GDM1 (cell line): ENCODE results near the gene KCTD17.

Source experiments
- DNase-seq: peaks from one replicate; lab custom pipeline; 2025; lab: John Stamatoyannopoulos, UW

Gene KCTD17

DNA sequence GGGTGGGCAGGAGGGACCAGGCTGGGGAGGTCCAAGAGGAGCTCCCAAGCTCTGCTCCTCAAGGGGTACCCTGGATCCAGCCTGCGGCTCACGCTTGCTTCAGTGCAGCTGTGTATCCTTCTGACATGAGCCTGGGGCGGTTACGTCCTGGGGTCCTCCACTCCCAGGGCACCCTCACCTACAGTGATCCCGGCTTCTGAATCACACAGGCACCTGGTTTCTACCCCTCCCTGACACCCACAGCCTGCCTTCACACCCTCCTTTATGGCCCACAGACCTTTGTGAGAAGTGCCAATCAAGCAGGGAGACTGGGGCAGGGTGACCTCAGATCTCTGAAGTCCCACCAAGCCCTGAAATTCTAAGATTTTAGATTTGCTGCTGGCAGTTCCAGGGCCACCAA, 30.5 kb upstream of the KCTD17 start:
- no peak for DNase-seq

DNA sequence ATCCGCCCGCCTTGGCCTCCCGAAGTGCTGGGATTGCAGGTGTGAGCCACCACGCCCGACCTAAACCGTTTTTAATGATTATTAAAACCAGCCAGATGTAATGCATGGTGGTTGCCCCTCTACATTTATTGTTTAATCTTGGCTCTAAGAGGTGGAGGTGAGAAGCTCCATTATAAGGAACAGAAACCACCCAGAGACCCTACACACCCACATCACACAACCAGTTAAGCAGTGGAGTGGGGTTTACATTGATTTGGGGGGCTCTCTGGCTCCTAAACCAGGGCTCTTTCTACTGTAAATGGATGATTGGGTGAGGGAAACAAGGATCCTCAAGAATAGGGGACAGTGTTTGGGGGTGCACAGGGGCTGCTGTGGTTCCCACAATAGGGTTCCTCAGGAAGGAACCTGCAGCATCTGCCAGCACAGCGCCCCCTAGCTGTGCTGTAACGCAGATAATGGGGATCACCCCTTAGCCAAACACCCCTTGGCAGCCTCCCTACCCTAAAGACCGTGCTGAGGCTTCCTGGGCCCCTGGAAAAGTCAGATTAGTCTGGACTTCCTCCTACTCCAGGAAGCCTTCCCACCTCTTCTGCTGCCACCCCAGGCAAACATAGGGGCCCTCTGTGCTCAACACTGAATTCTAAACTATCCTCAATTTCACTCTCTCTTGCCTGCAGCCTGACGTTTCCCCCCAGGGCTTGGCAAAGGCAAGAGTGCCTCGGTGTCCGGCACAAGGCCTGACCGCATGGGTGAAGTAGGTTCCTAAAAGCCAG, 29.6 kb upstream of the KCTD17 start:
- peak; percentile 31 for DNase-seq

DNA sequence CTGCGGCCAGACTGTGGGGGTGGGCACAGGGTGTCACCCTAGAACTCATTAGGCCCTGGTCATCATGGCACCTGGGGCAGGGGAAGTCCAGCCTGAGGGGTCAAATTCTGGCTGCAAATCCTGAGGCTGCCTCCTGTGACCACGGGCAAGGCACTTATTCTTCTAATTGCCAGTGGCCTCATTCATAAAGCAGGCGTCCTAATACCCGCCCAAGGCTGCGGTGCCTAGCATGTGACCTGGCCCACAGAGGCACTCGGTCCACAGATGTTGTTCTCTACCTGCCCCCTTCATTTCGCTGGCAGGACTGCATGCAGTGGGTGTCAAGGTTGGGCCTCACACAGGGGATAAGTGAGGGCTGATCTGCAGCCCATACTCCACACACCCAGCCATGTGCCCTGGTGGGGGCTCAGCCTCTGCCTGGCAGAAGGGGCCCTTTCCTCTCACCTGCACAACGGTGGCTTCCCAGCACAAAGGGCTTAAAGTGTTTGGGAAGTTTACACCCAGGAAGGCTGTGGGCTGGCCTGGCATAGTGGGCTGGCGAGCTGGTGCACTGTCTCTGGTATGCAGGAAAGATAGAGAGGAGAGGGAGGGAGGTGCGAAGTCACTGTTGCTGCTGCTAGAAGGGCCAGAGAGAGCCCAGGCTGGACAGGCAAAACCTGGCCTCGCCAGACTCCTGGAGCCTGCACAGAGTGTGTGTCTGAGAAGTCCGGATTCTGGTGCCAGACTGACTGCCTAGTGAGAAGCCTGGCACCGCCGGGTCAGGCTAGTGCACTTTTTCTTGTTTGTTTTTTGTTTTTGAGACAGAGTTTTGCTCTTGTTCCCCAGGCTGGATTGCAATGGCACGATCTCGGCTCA, 28.8 kb upstream of the KCTD17 start:
- no peak for DNase-seq

DNA sequence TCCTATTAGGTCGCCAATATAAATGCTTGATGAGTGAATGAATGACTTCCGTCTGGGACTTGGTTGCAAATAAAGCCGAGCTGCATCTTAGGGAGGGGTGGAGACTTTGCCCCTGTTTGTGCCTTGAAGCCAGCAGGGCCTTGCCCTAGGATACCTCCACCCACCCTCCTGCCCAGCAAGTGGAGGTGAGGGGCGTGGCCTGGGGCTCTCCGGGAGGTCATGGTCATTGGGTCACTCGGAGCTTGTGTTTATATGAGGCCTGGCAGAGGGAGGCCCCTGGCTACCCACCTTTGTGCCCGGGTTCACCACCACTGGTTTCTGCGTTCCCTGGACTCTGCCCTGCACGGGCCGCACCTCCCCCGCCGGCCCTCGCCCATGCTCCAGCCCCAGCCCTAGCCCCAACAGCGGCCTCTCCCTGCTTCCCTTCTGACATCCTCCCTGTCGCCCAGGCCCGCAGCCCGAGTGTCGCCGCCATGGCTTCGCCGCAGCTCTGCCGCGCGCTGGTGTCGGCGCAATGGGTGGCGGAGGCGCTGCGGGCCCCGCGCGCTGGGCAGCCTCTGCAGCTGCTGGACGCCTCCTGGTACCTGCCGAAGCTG, 27.7 kb upstream of the KCTD17 start:
- DNase-seq = no peak

DNA sequence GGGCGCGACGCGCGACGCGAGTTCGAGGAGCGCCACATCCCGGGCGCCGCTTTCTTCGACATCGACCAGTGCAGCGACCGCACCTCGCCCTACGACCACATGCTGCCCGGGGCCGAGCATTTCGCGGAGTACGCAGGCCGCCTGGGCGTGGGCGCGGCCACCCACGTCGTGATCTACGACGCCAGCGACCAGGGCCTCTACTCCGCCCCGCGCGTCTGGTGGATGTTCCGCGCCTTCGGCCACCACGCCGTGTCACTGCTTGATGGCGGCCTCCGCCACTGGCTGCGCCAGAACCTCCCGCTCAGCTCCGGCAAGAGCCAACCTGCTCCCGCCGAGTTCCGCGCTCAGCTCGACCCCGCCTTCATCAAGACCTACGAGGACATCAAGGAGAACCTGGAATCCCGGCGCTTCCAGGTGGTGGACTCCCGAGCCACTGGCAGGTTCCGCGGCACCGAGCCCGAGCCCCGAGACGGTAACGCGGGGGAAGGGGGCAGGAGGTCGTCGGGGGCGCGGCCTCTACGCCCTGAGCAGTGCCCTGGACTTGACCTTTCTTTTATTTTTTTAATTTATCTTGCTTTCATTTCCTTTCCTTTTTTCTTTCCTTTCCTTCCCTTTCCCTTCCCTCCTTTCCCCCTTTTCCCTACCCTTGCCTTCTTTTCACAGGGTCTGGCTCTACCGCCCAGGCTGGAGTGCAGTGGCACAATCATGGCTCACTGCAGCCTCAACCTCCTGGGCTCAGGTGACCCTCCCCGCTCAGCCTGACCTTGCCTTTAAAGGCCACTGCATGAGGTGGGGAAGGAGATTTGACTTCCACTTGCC, 27.0 kb upstream of the KCTD17 start:
- no peak for DNase-seq

DNA sequence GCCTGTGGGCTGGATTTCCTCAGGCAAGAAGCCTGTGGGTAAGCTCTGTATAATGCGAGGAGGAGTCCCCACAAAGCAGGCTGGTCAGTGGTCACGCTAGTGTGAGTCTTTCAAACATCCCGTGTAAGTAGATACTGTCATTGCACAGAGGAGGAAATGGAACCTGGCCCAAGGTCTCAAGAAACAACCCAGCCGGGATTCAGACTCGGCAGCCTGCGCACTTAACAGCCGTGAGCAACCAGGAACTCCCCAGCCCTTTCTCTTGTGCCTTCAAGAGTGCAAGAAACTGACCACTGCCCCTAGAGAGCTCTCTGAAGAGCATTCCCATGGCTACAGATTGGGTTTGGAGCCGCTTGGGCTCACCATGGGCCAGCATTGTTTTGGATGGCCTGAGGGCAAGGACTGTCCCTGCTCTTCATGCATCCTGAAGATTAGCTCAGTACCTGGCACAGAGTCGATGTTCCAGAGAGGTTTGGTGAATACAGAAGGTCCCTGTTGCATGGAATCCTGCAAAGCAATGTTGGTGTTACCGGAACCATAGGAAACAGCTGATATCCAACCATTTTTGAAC, 26.0 kb upstream of the KCTD17 start:
- no peak for DNase-seq

DNA sequence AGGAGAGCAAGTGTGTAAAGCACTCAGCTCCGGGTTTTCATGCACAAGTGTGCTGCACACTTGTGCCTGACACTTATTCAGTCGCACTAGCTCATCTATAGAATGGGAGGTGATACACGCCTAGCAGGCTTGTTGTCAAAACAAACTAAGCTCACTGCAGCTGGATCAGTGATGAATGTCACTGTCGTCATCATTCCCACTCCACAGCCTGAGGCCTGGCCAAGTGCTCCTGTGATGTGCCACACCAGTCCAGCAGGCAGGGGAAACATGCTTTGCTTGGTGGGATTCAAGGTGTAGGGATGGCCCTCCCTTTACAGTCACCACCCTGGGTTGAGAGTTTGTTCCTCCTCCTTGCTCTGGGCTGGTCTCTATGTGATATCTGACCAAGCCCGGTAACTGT, 25.2 kb upstream of the KCTD17 start:
- no peak for DNase-seq

DNA sequence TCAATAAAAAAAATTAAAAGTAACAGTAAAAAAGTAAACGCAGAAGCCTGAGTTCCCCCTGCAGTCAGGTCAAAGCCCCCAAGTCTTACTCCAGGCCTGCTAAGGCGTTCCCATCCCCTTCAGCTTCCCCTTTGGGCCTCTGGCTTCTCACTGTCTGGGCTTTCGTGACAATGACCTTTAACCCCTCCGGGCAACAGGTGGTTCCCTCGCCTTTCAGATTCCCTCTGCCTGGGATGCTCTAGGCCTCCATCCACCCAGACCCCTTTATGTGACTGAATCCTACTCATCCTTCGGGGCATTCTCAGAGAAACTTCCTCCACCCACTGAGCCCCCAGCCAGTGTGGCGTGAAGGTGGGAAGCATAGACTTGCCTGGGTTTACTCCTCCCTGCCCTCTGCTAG, 24.0 kb upstream of the KCTD17 start:
- no peak for DNase-seq

DNA sequence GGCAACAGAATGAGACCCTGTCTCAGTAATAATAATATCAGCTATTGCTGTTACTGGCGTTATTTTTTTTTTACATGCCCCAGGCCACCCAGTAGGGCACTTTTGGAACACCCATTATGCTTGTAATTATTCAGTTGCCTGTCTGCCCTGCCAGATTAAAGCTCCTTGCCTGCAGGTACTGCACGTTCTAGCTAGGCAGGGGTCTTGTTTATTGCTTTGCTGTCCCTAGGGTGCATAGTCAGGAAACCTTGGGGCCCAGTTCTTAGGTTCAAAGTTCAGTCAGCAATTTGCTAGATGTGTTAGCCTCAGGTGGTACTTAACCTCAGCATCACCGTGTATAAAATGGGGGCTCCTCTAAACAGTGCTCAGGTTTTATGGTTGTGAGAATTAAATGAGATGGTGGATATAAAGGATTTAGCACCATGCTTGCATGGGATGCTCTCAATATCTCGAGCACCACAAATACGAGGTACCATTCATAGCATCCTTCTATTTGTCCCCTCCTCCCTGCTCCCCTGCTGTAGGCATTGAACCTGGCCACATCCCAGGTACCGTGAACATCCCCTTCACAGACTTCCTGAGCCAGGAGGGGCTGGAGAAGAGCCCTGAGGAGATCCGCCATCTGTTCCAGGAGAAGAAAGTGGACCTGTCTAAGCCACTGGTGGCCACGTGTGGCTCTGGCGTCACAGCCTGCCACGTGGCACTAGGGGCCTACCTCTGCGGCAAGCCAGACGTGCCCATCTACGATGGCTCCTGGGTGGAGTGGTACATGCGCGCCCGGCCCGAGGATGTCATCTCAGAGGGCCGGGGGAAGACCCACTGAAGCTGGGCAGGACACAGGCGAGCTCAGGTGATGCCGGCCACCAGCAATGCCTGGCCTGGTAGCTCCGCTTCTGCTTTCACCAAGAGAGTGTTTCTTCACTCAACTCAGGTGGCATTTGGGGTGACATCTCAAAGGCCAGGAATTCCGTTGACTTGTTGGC, 22.6 kb upstream of the KCTD17 start:
- DNase-seq = no peak

DNA sequence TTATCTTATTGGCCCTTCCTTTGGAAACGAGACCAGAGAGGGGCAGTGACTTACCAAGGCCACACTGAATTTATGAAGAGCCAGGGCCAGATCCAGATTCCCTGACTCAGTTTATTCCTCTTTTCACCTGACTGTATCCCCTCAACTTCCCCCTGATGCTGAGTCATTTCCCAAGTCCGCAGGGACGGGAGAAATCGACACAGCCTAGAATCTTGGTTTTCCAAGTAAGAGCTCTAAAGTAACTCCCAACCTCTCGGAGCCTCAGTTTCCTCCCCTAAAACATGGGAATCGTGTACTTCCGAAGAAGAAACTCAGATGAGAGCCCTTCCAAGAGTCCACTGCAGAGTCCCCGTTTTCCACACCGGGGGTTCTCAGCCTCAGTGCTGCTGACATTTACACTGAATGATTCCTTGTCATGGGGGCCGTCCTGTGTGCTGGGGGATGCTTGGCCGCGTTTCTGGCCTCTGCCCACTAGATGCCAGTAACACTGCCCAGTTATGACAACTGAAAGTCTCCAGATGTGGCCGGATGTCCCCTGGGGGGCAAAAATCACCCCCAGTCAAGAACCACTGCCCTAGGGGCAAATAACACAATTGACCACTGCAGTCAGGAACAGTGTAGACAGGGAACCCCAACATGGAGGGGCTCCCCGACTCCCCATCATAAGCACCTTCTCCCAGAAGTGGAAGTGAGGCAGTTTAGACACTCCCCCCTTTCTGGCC, 20.8 kb upstream of the KCTD17 start:
- no peak for DNase-seq

DNA sequence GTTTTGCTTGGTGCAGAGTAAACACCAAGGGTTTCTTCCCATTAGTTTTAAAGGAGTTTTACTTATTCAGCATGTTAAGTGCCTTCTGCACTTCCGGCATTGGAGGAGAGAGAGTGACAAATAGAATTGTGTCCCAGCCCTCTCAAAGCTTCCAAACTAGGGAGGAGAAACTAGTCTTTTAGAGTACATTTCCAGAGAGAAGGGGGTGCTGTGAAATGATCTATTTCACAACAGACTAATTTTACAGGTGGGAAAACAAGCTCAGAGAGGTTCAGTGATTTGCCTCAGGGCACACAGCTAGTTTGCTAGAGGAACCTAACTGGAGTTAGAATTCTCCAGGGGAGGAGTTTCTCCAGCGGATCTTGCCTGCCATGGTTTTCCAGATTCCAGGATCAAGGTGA, 19.4 kb upstream of the KCTD17 start:
- no peak for DNase-seq

DNA sequence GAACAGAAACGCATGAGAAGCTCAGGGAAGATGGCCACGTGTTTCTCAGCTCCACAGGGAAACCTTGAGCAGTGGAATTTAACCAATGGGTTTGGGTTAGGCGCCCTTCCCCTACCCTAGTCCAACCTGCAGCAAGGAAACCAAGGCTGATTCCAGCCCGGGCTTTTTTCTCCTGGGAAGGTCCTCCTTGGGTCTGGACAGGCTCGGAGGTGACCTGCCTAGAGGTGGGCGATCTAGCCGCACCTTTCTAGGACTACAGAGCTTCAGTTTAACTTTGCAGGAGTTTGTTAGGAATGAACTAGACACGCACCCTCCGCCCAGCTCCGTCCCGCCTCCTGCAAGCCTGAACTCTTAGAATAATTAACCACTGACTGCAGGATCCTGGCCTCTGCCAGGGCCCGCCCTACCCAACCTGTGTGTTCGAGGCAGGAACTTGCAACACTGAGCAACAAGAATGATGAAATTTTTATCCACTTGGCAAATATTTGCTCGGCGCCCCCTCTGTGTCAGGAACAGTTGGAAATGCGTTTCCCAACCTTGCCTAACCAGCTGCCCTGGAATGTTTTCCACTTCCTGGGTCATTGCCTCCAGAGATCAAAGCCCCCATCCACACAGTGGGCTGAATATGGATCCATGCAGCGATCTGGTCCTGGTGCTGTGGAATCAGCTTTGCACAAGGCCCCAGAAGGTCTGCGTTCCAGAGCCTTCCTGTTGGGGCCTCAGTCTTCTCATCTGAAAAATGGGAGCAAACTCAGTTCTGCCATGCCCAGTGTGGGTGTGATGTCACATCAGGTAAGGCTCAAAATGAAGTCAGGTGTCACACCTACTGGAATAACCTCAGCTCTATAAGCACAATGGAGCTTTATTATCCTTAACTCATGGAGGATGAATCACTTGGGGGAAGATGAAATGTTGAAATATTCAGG, 18.7 kb upstream of the KCTD17 start:
- no peak for DNase-seq

DNA sequence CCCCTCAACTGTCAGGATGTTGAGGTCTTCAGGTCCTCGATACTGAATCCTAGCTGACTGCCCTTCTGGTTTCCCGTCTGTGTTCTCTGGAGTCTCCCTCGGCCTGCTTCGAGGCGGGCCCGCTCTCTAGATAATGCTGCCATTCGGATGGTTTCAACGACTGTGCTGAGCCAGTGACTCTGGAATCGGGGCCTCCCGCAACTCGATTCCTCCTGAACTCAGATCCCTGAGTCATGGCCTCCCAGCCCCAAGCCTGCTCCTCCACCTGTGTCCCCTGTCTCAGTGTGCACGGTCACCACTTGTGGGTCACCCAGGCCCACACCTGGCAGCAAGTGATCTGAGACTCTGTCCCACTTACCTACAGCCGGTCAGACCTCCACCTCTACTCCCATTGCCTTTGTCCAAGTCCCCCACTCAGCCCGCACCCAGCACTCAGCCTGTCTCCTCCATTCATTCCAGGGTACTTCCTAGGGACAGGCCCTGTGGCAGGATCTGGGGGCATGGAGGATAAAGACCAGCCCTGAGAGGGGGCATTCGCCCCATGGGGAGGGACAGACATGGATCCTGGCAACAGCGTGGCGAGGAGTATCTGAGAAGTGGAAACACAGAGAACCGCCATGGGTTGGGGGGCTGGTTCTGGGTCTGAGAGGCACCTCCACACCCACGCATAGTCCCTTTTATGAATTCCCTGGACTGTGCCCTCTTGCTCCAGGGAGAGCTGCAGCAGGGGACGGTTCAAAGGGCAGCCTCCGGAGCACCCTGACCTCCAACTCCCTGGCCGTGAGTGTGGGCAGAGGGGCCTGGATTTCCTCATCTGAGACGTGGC, 17.7 kb upstream of the KCTD17 start:
- no peak for DNase-seq

DNA sequence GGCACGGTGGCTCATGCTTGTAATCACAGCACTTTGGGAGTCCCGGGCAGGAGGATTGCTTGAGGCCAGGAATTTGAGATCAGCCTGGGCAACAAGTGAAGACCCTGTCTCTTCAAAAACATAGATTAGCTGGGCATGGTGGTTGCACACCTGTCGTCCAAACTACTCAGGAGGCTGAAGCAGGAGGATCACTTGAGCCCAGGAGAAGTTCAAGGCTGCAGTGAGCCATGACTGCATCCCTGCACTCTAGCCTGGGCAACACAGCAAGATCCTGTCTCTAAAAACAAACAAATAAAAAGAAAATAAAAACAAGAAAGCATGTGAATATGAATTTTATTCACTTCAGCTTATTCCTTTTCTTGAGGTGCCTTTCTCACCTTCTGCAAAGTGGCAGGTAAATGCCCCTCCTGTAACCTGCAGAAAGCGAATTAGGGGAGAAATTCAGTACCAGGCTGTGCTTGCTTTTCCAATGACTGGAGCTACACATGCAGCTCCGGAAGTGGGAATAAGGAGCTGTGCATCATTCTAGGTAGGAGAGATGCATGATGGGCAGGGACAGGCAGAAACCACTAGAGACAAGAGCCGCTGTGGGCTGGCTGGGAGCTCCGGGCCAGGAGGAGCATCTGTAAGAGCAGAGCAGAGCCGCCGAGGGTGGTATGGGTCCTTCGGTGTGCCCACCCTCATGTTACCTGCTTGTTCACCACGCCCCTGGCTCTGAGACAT, 14.7 kb upstream of the KCTD17 start:
- no peak for DNase-seq

DNA sequence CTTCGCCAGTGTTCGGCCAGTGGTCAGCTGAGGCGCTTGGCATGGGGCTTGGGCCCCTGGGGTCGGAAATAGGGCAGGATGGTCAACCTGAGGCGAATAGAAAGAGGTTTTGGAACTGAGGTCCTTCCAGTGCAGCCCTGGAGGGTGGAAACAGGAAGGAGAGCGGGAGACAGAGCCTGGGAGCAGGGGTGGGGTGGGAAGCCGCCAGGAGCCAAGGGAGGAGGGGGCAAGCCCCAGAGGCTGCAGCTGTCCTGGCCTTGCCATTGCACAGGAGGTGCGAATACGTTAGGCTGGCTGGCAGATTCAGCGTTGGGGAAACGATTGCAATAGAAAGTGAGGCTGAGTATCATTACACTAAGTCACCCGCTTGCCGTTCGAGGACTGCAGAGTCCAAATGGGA, 13.9 kb upstream of the KCTD17 start:
- DNase-seq = no peak

DNA sequence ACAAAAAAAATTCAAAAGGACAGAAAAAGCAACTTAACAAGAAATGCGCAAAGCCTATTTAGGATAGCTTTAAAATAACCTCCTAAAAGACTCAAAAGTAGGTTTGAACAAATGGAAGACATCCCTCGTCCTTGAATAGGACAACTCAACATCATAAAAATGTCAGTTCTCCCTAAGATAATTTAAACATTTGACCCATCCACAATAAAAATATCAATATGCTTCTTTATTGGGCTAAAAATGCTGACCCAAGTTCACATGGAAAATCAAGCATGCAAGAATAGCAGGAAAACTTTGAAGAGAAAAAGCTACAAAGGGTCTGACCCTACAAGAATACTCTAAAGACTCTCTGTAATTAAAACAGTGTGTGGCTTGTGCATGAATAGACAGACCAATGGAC, 12.1 kb upstream of the KCTD17 start:
- no peak for DNase-seq

DNA sequence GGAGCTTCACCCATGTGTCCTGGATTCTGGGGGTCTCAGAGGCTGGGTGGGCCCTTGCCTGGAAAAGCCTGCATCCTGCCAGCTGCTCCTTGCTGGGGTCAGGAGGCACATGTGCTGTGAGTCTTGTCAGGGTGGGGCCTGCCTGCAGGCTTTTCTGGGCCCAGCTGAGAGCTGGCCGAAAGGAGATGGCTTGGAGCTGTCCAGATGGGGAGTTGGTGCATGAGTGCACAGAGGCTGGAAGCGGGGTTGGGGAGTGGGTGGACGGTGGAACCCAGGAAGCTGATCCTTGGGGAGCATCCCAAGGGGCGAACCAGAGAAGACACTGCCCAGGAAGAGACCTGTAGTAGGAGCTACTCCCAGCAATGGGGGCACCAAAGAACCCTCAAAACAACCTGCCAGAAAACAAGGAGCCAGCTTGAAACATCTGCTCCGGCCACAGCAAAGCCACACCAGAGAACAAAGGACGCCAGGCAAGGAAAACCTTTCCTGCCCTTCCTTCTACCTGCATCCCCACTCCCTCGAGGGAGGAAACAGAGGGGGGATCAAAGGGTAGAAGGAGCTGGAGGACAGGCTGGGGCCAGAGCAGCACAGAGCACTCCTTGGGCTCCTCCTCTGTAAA, 8.2 kb upstream of the KCTD17 start:
- no peak for DNase-seq
